RKO (cell line): ENCODE data around the gene GLIS1.
A peak's percentile ranks its signal among the peaks of the same experiment; 100 is the strongest.

Source experiments
- DNase-seq: peaks from one replicate; pipeline ENCODE4 v3.0.0-alpha.2; 2016; ENCODE audit warnings: low spot score

The GLIS1 gene

GRCh38 chr1:53580739-53581475 lies 158.1 kb downstream of the GLIS1 start:
- no peak for DNase-seq

- no peak for DNase-seq
These were observed 159.0 kb downstream of the GLIS1 start for GRCh38 chr1:53580009-53580400.

GRCh38 chr1:53579221-53580008 lies 159.5 kb downstream of the GLIS1 start:
- DNase-seq: no peak

DNA sequence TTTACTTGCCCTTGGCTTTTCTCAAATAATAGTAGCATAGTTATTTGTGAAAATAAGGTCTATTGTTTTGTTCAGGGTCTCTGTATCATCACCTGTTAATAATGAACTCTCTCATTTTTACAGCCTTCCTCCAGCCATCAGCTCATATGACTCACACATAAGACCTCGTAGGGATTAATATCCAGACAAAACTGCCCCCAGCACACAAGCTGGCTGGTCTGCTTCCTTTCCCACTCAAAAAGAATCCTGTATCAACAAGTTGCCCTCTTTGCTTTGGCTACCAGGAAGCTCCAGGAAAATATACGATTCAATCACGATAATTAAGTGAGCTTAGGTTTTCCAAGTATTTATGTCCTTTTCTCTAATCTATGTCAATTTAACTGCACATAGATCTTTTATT lies 160.6 kb downstream of the GLIS1 start:
- DNase-seq: no peak

- no peak for DNase-seq
These were observed 161.2 kb downstream of the GLIS1 start for GRCh38 chr1:53577761-53578100.

DNA sequence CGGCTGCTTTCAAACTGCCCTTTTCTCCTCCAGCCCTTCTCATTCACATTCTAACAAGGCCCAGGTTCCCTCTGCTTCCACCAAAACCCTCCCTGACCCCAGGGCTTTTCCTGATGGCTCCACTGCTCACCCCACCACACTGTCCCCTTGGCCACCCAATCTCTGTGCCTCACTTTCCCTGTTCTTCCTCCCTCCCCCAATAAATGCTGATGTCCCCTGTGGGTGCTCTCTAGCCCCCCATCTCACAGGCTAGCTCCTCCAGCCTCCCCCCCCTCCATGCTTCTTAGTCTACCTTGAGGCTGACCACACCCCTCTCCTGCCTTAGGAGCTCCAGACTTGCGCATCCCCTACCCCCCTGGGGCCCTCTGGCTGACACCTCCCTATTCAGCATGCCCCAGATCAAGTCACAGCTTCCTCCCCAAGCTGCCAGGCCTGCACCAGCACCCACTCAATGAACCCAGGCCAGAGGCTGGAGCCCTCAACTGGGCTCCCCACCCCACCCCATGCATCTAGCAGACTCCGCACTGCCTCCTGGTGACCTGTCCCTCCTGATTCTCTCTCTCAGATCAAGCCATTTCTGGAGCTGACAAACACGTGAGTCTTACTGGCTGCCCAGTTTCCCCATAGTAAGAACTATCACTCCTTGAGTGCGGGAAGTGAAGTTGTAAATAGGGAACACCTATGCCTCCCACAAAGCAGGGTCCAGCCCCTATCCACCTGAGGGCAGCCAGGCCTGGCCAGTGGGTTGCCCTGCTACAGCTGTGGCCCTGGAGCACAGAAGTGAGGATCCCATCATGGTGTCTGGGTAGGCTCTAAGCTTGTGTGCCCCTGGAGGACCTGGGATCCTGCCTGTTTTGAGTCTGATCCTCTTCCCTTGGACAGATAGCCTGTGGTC lies 161.9 kb downstream of the GLIS1 start:
- DNase-seq: no peak

DNA sequence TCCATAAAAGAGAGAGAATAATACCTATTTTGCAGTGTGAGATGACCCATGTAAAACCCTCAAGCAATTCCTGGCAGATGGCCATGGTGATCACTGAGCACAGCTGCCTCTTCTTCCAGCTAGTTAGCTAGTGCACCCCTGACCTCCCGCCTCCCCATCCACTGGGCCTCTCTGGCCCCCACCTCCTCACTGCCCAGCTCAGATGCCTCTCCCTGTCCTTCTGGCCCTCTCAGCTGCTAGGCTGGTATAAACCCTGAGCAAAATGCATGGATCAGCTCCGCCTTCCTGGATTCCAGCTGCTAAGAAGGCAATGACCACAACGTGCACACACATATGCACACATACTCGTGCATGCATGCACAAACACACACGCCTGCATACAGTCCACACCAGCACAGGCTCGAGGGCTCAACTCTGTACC lies 162.6 kb downstream of the GLIS1 start:
- no peak for DNase-seq

- DNase-seq: no peak
These were observed 163.0 kb downstream of the GLIS1 start for GRCh38 chr1:53575955-53576320.

DNA sequence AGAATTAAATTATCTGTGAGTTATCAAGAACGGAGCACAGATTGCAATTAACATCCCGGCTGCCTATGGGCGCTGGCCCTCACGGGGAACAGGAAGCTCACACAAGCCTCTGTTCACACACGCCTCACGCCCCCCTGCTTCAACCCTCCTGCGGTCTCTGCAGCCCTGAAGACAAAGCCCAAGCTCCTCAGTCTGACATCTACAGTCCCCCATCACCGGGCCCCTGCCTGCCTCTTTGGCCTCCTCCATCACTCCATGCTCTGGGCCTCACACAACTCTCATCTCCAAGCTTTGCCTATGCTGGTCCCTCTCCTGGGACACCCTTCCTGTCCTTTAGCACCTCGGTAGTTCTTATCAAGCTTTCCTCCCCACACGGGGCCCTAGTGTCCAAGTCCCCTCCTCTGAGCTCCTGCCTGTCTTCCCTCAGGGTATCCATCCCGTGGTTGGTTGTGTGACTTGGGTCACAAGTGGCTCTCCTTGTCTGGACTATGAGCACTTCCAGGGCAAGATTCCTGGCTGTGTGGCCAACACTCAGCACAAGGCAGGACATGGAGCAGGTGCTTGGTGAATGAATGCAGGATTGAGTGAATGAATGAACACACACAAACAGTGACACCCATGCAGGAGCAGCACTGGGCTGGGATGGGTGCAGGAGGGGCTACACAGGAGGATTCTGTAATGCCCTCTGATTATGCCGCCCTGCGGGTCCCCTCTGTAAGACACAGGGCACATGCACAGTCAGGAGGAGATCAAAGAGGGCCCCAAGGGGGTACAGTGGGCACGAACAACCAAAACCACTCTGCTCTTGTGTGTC lies 163.6 kb downstream of the GLIS1 start:
- no peak for DNase-seq

GRCh38 chr1:53574621-53575020 lies 164.3 kb downstream of the GLIS1 start:
- no peak for DNase-seq

- DNase-seq: no peak
These were observed 165.0 kb downstream of the GLIS1 start for GRCh38 chr1:53573931-53574330.

GRCh38 chr1:53573522-53573921 lies 165.4 kb downstream of the GLIS1 start:
- no peak for DNase-seq

GRCh38 chr1:53572815-53573173 lies 166.2 kb downstream of the GLIS1 start:
- no peak for DNase-seq

DNA sequence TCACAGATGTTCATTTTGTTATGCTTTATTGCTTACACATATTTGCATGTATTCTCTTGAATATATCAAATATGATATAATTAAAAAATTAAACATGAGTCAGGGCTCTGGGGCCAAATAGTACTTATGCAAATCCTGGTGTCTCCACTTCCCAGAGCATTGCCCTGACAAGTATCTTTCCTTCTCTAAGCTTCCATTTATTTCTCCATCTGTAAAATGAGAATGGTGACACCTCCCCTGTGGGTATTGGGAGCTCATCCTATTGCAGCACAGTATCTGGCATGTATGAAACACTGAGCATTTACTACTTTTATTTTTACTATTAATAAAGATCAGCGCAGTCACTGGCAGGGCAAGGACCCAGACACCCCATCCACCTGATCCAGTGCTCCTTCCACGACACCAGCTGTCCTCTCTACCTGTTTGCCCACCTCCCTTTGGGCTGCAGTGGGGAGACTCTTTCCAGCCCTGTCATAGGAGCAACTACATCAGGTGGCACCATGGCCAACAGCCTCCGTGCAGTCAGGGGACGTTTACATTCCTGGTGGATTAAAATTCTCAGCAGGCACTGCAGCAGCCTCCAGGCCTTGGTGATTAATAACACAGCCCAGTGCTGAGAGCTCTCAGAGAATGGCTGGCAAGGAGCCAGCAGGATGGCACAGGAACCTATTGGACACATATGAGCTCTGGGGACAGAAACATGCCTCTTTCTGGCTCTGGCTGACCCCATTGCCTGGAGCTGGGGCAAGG lies 166.7 kb downstream of the GLIS1 start:
- DNase-seq: peak; percentile 7

- DNase-seq: no peak
These were observed 170.4 kb downstream of the GLIS1 start for GRCh38 chr1:53568540-53568939.

GRCh38 chr1:53567851-53568250 lies 171.1 kb downstream of the GLIS1 start:
- no peak for DNase-seq

DNA sequence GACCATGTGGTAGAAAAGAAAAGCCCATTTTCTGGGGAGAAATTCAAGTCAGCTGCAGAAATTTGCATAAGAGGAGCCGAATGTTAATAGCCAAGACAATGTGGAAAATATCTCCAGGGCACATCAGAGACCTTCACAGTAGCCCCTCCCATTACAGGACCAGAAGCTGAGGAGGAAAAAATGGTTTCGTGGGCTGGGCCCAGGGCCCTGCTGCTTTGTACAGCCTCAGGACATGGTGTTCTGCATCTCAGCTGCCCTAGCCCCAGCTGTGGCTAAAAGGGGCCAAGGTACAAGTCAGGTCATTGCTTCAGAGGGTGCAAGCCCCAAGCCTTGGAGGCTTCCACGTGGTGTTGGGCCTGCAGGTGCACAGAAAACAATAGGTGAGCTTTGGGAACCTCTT lies 171.5 kb downstream of the GLIS1 start:
- no peak for DNase-seq

- DNase-seq: no peak
These were observed 175.4 kb downstream of the GLIS1 start for GRCh38 chr1:53563611-53564010.

- no peak for DNase-seq
These were observed 176.0 kb downstream of the GLIS1 start for GRCh38 chr1:53562981-53563379.

DNA sequence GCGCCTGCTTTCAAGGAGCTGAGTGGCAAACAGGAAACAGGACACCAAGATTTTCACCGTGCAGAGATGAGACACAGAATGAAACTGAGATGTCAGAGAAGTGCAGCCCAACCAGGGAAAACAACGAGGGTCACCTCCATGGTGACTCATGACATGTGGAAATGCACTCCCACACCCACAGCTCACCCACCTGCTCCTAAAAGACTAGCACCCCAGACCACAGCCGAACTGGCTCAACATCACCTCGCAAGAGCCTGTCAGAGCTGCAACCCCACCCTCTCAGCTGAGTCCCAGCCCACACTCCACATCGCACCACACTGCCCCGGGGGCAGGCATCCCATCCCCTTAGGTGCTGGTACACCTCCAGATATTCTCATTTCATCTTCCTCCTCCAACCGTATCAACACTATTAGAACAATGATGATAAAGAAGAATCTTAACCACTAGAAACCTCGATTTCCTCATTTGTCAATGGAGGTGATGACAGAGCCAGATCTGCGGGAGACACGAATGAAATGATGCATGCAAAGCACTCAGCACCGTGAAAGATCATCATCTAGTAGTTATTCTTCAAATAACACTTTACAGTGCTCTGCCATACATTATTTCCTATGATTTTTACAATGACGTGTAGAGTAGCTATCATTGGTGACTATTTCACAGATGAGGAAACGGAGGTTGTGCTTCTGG lies 176.5 kb downstream of the GLIS1 start:
- DNase-seq: no peak
